Measurements from ENCODE around the gene MIEF1.
"Not testable (repeated sequence)": the region's sequence is repeated elsewhere in the genome, so short reads cannot be mapped to it uniquely, and the experiment has no call there.

The MIEF1 gene

GRCh38 chr22:39489094-39490068 is 12.7 kb upstream of the MIEF1 start:
- in situ Hi-C loops (cut with MboI; ENCODE audit: low sequenced_read_pairs), result no loop called here

GRCh38 chr22:39490135-39490798 is 11.8 kb upstream of the MIEF1 start:
- in situ Hi-C loops (cut with MboI; ENCODE audit: low sequenced_read_pairs), result no loop called here

GRCh38 chr22:39490966-39491680 is 11.0 kb upstream of the MIEF1 start:
- in situ Hi-C loops (cut with MboI; ENCODE audit: low sequenced_read_pairs), result no loop called here

GRCh38 chr22:39491696-39492095 is 10.4 kb upstream of the MIEF1 start:
- in situ Hi-C loops (cut with MboI; ENCODE audit: low sequenced_read_pairs), result no loop called here

- in situ Hi-C loops (cut with MboI; ENCODE audit: low sequenced_read_pairs), result no loop called here
Measured at GRCh38 chr22:39492186-39492585, 9.9 kb upstream of the MIEF1 start.

- in situ Hi-C loops (cut with MboI; ENCODE audit: low sequenced_read_pairs), result no loop called here
Measured at GRCh38 chr22:39493759-39494158, 8.3 kb upstream of the MIEF1 start.

GRCh38 chr22:39494471-39495120 is 7.5 kb upstream of the MIEF1 start:
- in situ Hi-C loops (cut with MboI; ENCODE audit: low sequenced_read_pairs), result no loop called here

- in situ Hi-C loops (cut with MboI; ENCODE audit: low sequenced_read_pairs), result no loop called here
Measured at GRCh38 chr22:39496131-39496838, 5.8 kb upstream of the MIEF1 start.

- in situ Hi-C loops (cut with MboI; ENCODE audit: low sequenced_read_pairs), result no loop called here
Measured at GRCh38 chr22:39497429-39497828, 4.7 kb upstream of the MIEF1 start.

GRCh38 chr22:39498368-39498767 is 3.7 kb upstream of the MIEF1 start:
- in situ Hi-C loops (cut with MboI; ENCODE audit: low sequenced_read_pairs), result no loop called here

GRCh38 chr22:39498802-39499201 is 3.3 kb upstream of the MIEF1 start:
- in situ Hi-C loops (cut with MboI; ENCODE audit: low sequenced_read_pairs), result no loop called here

- in situ Hi-C loops (cut with MboI; ENCODE audit: low sequenced_read_pairs), result no loop called here
Measured at GRCh38 chr22:39500101-39500500, 2.0 kb upstream of the MIEF1 start.

GRCh38 chr22:39501644-39502108 is 414 bp upstream of the MIEF1 start:
- in situ Hi-C loops (cut with MboI; ENCODE audit: low sequenced_read_pairs), result no loop called here

GRCh38 chr22:39502789-39503409 is 809 bp downstream of the MIEF1 start:
- in situ Hi-C loops (cut with MboI; ENCODE audit: low sequenced_read_pairs), result no loop called here

- in situ Hi-C loops (cut with MboI; ENCODE audit: low sequenced_read_pairs), result no loop called here
Measured at GRCh38 chr22:39503630-39504029, 1.5 kb downstream of the MIEF1 start.

GRCh38 chr22:39504071-39504470 is 2.0 kb downstream of the MIEF1 start:
- in situ Hi-C loops (cut with MboI; ENCODE audit: low sequenced_read_pairs), result no loop called here

GRCh38 chr22:39507021-39507420 is 4.9 kb downstream of the MIEF1 start:
- in situ Hi-C loops (cut with MboI; ENCODE audit: low sequenced_read_pairs), result not testable (repeated sequence)

- in situ Hi-C loops (cut with MboI; ENCODE audit: low sequenced_read_pairs), result no loop called here
Measured at GRCh38 chr22:39508393-39508792, 6.3 kb downstream of the MIEF1 start.

- in situ Hi-C loops (cut with MboI; ENCODE audit: low sequenced_read_pairs), result no loop called here
Measured at GRCh38 chr22:39510529-39511149, 8.5 kb downstream of the MIEF1 start.
